ENCODE measurements around the gene ABCF3.

Gene ABCF3

GRCh38 chr3:184236636-184237035 is 50.6 kb downstream of the ABCF3 start:
- Histone ChIP-seq H3K36me3 (ENCODE audit: control insufficient read depth, insufficient read depth, low read length) (no peaks in the 10 kb centered on the region), H3K9me3 (ENCODE audit: control insufficient read depth, low read length) (no peaks in the 10 kb centered on the region), H3K4me3 (ENCODE audit: insufficient read depth, low read depth, low read length, poor library complexity, severe bottlenecking) (no peak overlapping the region), H3K27ac (ENCODE audit: insufficient read depth, low read length, poor library complexity, severe bottlenecking) (no peak overlapping the region), H3K4me1 (ENCODE audit: control insufficient read depth, insufficient read depth, low read length, poor library complexity, severe bottlenecking) (no peaks in the 10 kb centered on the region), H3K27me3 (replicated peaks; ENCODE audit: control insufficient read depth, insufficient read depth, low read length, poor library complexity, severe bottlenecking) (peaks cover 14% of the 10 kb centered on the region)
- no peak for DNase-seq

- no peak overlapping the region for H3K27ac ChIP-seq (ENCODE audit: insufficient read depth, low read length, poor library complexity, severe bottlenecking)
- peaks cover 9% of the 10 kb centered on the region for H3K27me3 ChIP-seq (replicated peaks; ENCODE audit: control insufficient read depth, insufficient read depth, low read length, poor library complexity, severe bottlenecking)
- no peak overlapping the region for H3K4me3 ChIP-seq (ENCODE audit: insufficient read depth, low read depth, low read length, poor library complexity, severe bottlenecking)
- no peaks in the 10 kb centered on the region for H3K9me3 ChIP-seq (ENCODE audit: control insufficient read depth, low read length)
- DNase-seq, result no peak
- H3K4me1 ChIP-seq (ENCODE audit: control insufficient read depth, insufficient read depth, low read length, poor library complexity, severe bottlenecking), result no peaks in the 10 kb centered on the region
- H3K36me3 ChIP-seq (ENCODE audit: control insufficient read depth, insufficient read depth, low read length), result peaks cover 5% of the 10 kb centered on the region
Observed at GRCh38 chr3:184237211-184237610, 51.2 kb downstream of the ABCF3 start.

- Histone ChIP-seq H3K9me3 (ENCODE audit: control insufficient read depth, low read length) (no peaks in the 10 kb centered on the region), H3K27me3 (replicated peaks; ENCODE audit: control insufficient read depth, insufficient read depth, low read length, poor library complexity, severe bottlenecking) (peaks cover 4% of the 10 kb centered on the region), H3K4me1 (ENCODE audit: control insufficient read depth, insufficient read depth, low read length, poor library complexity, severe bottlenecking) (no peaks in the 10 kb centered on the region), H3K4me3 (ENCODE audit: insufficient read depth, low read depth, low read length, poor library complexity, severe bottlenecking) (no peak overlapping the region), H3K27ac (ENCODE audit: insufficient read depth, low read length, poor library complexity, severe bottlenecking) (no peak overlapping the region), H3K36me3 (ENCODE audit: control insufficient read depth, insufficient read depth, low read length) (peaks cover 11% of the 10 kb centered on the region)
- no peak for DNase-seq
Observed at GRCh38 chr3:184237807-184238206, 51.8 kb downstream of the ABCF3 start.

- H3K4me1 ChIP-seq (ENCODE audit: control insufficient read depth, insufficient read depth, low read length, poor library complexity, severe bottlenecking), result no peaks in the 10 kb centered on the region
- H3K4me3 ChIP-seq (ENCODE audit: insufficient read depth, low read depth, low read length, poor library complexity, severe bottlenecking), result no peak overlapping the region
- H3K27ac ChIP-seq (ENCODE audit: insufficient read depth, low read length, poor library complexity, severe bottlenecking), result no peak overlapping the region
- no peak for DNase-seq
- H3K9me3 ChIP-seq (ENCODE audit: control insufficient read depth, low read length), result no peaks in the 10 kb centered on the region
- H3K27me3 ChIP-seq (replicated peaks; ENCODE audit: control insufficient read depth, insufficient read depth, low read length, poor library complexity, severe bottlenecking), result peaks cover 3% of the 10 kb centered on the region
- peaks cover 16% of the 10 kb centered on the region for H3K36me3 ChIP-seq (ENCODE audit: control insufficient read depth, insufficient read depth, low read length)
Observed at GRCh38 chr3:184238246-184238818, 52.3 kb downstream of the ABCF3 start.

GRCh38 chr3:184239221-184239620 is 53.2 kb downstream of the ABCF3 start:
- H3K27ac ChIP-seq (ENCODE audit: insufficient read depth, low read length, poor library complexity, severe bottlenecking), result no peak overlapping the region
- H3K9me3 ChIP-seq (ENCODE audit: control insufficient read depth, low read length), result no peaks in the 10 kb centered on the region
- H3K4me3 ChIP-seq (ENCODE audit: insufficient read depth, low read depth, low read length, poor library complexity, severe bottlenecking), result no peak overlapping the region
- DNase-seq, result no peak
- no peaks in the 10 kb centered on the region for H3K4me1 ChIP-seq (ENCODE audit: control insufficient read depth, insufficient read depth, low read length, poor library complexity, severe bottlenecking)
- H3K36me3 ChIP-seq (ENCODE audit: control insufficient read depth, insufficient read depth, low read length), result peaks cover 25% of the 10 kb centered on the region
- H3K27me3 ChIP-seq (replicated peaks; ENCODE audit: control insufficient read depth, insufficient read depth, low read length, poor library complexity, severe bottlenecking), result no peaks in the 10 kb centered on the region

GRCh38 chr3:184239708-184240107 is 53.7 kb downstream of the ABCF3 start:
- no peak overlapping the region for H3K4me3 ChIP-seq (ENCODE audit: insufficient read depth, low read depth, low read length, poor library complexity, severe bottlenecking)
- no peaks in the 10 kb centered on the region for H3K27me3 ChIP-seq (replicated peaks; ENCODE audit: control insufficient read depth, insufficient read depth, low read length, poor library complexity, severe bottlenecking)
- H3K27ac ChIP-seq (ENCODE audit: insufficient read depth, low read length, poor library complexity, severe bottlenecking), result no peak overlapping the region
- no peaks in the 10 kb centered on the region for H3K4me1 ChIP-seq (ENCODE audit: control insufficient read depth, insufficient read depth, low read length, poor library complexity, severe bottlenecking)
- H3K9me3 ChIP-seq (ENCODE audit: control insufficient read depth, low read length), result no peaks in the 10 kb centered on the region
- no peak for DNase-seq
- peaks cover 30% of the 10 kb centered on the region for H3K36me3 ChIP-seq (ENCODE audit: control insufficient read depth, insufficient read depth, low read length)

GRCh38 chr3:184240384-184241140 is 54.6 kb downstream of the ABCF3 start:
- DNase-seq, result no peak
- no peak overlapping the region for H3K27ac ChIP-seq (ENCODE audit: insufficient read depth, low read length, poor library complexity, severe bottlenecking)
- H3K4me1 ChIP-seq (ENCODE audit: control insufficient read depth, insufficient read depth, low read length, poor library complexity, severe bottlenecking), result no peaks in the 10 kb centered on the region
- H3K36me3 ChIP-seq (ENCODE audit: control insufficient read depth, insufficient read depth, low read length), result peaks cover 38% of the 10 kb centered on the region
- no peaks in the 10 kb centered on the region for H3K9me3 ChIP-seq (ENCODE audit: control insufficient read depth, low read length)
- H3K27me3 ChIP-seq (replicated peaks; ENCODE audit: control insufficient read depth, insufficient read depth, low read length, poor library complexity, severe bottlenecking), result no peaks in the 10 kb centered on the region
- no peak overlapping the region for H3K4me3 ChIP-seq (ENCODE audit: insufficient read depth, low read depth, low read length, poor library complexity, severe bottlenecking)

- no peaks in the 10 kb centered on the region for H3K4me1 ChIP-seq (ENCODE audit: control insufficient read depth, insufficient read depth, low read length, poor library complexity, severe bottlenecking)
- peaks cover 40% of the 10 kb centered on the region for H3K36me3 ChIP-seq (ENCODE audit: control insufficient read depth, insufficient read depth, low read length)
- H3K27ac ChIP-seq (ENCODE audit: insufficient read depth, low read length, poor library complexity, severe bottlenecking), result no peak overlapping the region
- no peaks in the 10 kb centered on the region for H3K27me3 ChIP-seq (replicated peaks; ENCODE audit: control insufficient read depth, insufficient read depth, low read length, poor library complexity, severe bottlenecking)
- no peak for DNase-seq
- H3K9me3 ChIP-seq (ENCODE audit: control insufficient read depth, low read length), result no peaks in the 10 kb centered on the region
- no peak overlapping the region for H3K4me3 ChIP-seq (ENCODE audit: insufficient read depth, low read depth, low read length, poor library complexity, severe bottlenecking)
Observed at GRCh38 chr3:184241141-184241446, 55.1 kb downstream of the ABCF3 start.

GRCh38 chr3:184241447-184242296 is 55.7 kb downstream of the ABCF3 start:
- H3K27ac ChIP-seq (ENCODE audit: insufficient read depth, low read length, poor library complexity, severe bottlenecking), result no peak overlapping the region
- no peaks in the 10 kb centered on the region for H3K4me1 ChIP-seq (ENCODE audit: control insufficient read depth, insufficient read depth, low read length, poor library complexity, severe bottlenecking)
- H3K27me3 ChIP-seq (replicated peaks; ENCODE audit: control insufficient read depth, insufficient read depth, low read length, poor library complexity, severe bottlenecking), result no peaks in the 10 kb centered on the region
- H3K4me3 ChIP-seq (ENCODE audit: insufficient read depth, low read depth, low read length, poor library complexity, severe bottlenecking), result no peak overlapping the region
- peaks cover 40% of the 10 kb centered on the region for H3K36me3 ChIP-seq (ENCODE audit: control insufficient read depth, insufficient read depth, low read length)
- H3K9me3 ChIP-seq (ENCODE audit: control insufficient read depth, low read length), result no peaks in the 10 kb centered on the region
- DNase-seq, result no peak

- DNase-seq, result no peak
- Histone ChIP-seq H3K4me1 (ENCODE audit: control insufficient read depth, insufficient read depth, low read length, poor library complexity, severe bottlenecking) (no peaks in the 10 kb centered on the region), H3K9me3 (ENCODE audit: control insufficient read depth, low read length) (no peaks in the 10 kb centered on the region), H3K27ac (ENCODE audit: insufficient read depth, low read length, poor library complexity, severe bottlenecking) (no peak overlapping the region), H3K4me3 (ENCODE audit: insufficient read depth, low read depth, low read length, poor library complexity, severe bottlenecking) (no peak overlapping the region), H3K27me3 (replicated peaks; ENCODE audit: control insufficient read depth, insufficient read depth, low read length, poor library complexity, severe bottlenecking) (no peaks in the 10 kb centered on the region), H3K36me3 (ENCODE audit: control insufficient read depth, insufficient read depth, low read length) (peaks cover 40% of the 10 kb centered on the region)
Observed at GRCh38 chr3:184242297-184242685, 56.3 kb downstream of the ABCF3 start.

All from effector memory CD4-positive, alpha-beta T cell (primary cell).